SK-N-SH (cell line): Measurements from ENCODE around the gene PIGN.
"Not testable (repeated sequence)": the region's sequence is repeated elsewhere in the genome, so short reads cannot be mapped to it uniquely, and the experiment has no call there.

Source experiments
- EP300 ChIP-seq, 2 experiments: IDR thresholded peaks; 2 replicates each; pipeline versions ENCODE4 v1.4.0 to v1.6.1; 2012; ENCODE audit warnings: borderline replicate concordance in 1 of 2, low read depth in 1 of 2, low read length in 1 of 2
- GATA2 ChIP-seq: sonication (generic); formaldehyde crosslinking; IDR thresholded peaks from 2 replicates; pipeline ENCODE4 v1.5.0; 2020; ENCODE audit warnings: mild to moderate bottlenecking, missing genetic modification reagents
- JUND ChIP-seq: IDR thresholded peaks from 2 replicates; pipeline ENCODE4 v1.4.0; 2012
- NRF1 ChIP-seq: IDR thresholded peaks from 2 replicates; pipeline ENCODE4 v1.6.1; 2012; ENCODE audit warnings: low read depth, mild to moderate bottlenecking, low read length
- POLR2AphosphoS5 ChIP-seq: IDR thresholded peaks from 2 replicates; pipeline ENCODE4 v1.6.1; 2012; ENCODE audit warnings: low read depth, low read length
- RAD21 ChIP-seq: IDR thresholded peaks from 2 replicates; pipeline ENCODE4 v1.6.1; 2012; ENCODE audit warnings: mild to moderate bottlenecking, low read length
- RXRA ChIP-seq: IDR thresholded peaks from 2 replicates; pipeline ENCODE4 v1.4.0; 2012; ENCODE audit warnings: low read depth, mild to moderate bottlenecking, borderline replicate concordance
- SIN3A ChIP-seq: IDR thresholded peaks from 2 replicates; pipeline ENCODE4 v1.6.1; 2012; ENCODE audit warnings: low read depth, mild to moderate bottlenecking, low read length, moderate library complexity, borderline replicate concordance
- YY1 ChIP-seq: IDR thresholded peaks from 2 replicates; pipeline ENCODE4 v1.4.0; 2012; ENCODE audit warnings: low read depth, mild to moderate bottlenecking
- TF ChIP-seq, protein P1 (sequence below): fragments of 150-350 bp; IDR thresholded peaks from 2 replicates; pipeline ENCODE4 v1.6.1; 2017; ENCODE audit warnings: antibody characterized with exemption, low read length, low read depth, borderline replicate concordance
- TF ChIP-seq, protein P2 (sequence below): fragments of 200-600 bp; sonication (generic); IDR thresholded peaks from 2 replicates; pipeline ENCODE4 v1.6.1; 2017; ENCODE audit warnings: antibody characterized with exemption, mild to moderate bottlenecking, moderate library complexity
- TF ChIP-seq, protein P3 (sequence below): IDR thresholded peaks from 2 replicates; pipeline ENCODE4; 2012
- TF ChIP-seq, protein P4 (sequence below): IDR thresholded peaks from 2 replicates; pipeline ENCODE4 v1.6.1; 2012; ENCODE audit warnings: mild to moderate bottlenecking, low read depth, low read length, moderate library complexity
- TF ChIP-seq, protein P5 (sequence below): IDR thresholded peaks from 2 replicates; pipeline ENCODE4 v1.4.0; 2012; ENCODE audit warnings: low read depth

DNA sequence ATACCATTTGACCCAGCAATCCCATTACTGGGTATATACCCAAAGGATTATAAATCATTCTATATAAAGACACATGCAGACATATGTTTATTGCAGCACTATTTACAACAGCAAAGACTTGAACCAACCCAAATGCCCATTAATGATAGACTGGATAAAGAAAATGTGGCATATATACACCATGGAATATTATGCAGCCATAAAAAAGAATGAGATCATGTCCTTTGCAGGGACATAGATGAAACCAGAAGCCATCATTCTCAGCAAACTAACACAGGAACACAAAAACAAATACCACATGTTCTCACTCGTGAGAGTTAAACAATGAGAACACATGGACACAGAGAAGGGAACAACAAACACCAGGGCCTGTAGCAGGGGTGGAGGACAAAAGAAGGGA is 20.3 kb downstream of the PIGN start:
- TF ChIP-seq RAD21; POLR2AphosphoS5; YY1; JUND; RXRA; EP300 (IDR thresholded peaks at IDR 0.05; ENCODE audit: borderline replicate concordance in 1 of 2, low read depth in 1 of 2, low read length in 1 of 2); NRF1; GATA2 (CRISPR knock-in tag); SIN3A: not testable (repeated sequence)
- TF ChIP-seq, protein P1, sequence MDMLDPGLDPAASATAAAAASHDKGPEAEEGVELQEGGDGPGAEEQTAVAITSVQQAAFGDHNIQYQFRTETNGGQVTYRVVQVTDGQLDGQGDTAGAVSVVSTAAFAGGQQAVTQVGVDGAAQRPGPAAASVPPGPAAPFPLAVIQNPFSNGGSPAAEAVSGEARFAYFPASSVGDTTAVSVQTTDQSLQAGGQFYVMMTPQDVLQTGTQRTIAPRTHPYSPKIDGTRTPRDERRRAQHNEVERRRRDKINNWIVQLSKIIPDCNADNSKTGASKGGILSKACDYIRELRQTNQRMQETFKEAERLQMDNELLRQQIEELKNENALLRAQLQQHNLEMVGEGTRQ, result not testable (repeated sequence)
- TF ChIP-seq, protein P2, sequence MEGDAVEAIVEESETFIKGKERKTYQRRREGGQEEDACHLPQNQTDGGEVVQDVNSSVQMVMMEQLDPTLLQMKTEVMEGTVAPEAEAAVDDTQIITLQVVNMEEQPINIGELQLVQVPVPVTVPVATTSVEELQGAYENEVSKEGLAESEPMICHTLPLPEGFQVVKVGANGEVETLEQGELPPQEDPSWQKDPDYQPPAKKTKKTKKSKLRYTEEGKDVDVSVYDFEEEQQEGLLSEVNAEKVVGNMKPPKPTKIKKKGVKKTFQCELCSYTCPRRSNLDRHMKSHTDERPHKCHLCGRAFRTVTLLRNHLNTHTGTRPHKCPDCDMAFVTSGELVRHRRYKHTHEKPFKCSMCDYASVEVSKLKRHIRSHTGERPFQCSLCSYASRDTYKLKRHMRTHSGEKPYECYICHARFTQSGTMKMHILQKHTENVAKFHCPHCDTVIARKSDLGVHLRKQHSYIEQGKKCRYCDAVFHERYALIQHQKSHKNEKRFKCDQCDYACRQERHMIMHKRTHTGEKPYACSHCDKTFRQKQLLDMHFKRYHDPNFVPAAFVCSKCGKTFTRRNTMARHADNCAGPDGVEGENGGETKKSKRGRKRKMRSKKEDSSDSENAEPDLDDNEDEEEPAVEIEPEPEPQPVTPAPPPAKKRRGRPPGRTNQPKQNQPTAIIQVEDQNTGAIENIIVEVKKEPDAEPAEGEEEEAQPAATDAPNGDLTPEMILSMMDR, result not testable (repeated sequence)
- TF ChIP-seq, protein P3, sequence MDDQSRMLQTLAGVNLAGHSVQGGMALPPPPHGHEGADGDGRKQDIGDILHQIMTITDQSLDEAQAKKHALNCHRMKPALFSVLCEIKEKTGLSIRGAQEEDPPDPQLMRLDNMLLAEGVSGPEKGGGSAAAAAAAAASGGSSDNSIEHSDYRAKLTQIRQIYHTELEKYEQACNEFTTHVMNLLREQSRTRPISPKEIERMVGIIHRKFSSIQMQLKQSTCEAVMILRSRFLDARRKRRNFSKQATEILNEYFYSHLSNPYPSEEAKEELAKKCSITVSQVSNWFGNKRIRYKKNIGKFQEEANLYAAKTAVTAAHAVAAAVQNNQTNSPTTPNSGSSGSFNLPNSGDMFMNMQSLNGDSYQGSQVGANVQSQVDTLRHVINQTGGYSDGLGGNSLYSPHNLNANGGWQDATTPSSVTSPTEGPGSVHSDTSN, result not testable (repeated sequence)
- TF ChIP-seq, protein P4, sequence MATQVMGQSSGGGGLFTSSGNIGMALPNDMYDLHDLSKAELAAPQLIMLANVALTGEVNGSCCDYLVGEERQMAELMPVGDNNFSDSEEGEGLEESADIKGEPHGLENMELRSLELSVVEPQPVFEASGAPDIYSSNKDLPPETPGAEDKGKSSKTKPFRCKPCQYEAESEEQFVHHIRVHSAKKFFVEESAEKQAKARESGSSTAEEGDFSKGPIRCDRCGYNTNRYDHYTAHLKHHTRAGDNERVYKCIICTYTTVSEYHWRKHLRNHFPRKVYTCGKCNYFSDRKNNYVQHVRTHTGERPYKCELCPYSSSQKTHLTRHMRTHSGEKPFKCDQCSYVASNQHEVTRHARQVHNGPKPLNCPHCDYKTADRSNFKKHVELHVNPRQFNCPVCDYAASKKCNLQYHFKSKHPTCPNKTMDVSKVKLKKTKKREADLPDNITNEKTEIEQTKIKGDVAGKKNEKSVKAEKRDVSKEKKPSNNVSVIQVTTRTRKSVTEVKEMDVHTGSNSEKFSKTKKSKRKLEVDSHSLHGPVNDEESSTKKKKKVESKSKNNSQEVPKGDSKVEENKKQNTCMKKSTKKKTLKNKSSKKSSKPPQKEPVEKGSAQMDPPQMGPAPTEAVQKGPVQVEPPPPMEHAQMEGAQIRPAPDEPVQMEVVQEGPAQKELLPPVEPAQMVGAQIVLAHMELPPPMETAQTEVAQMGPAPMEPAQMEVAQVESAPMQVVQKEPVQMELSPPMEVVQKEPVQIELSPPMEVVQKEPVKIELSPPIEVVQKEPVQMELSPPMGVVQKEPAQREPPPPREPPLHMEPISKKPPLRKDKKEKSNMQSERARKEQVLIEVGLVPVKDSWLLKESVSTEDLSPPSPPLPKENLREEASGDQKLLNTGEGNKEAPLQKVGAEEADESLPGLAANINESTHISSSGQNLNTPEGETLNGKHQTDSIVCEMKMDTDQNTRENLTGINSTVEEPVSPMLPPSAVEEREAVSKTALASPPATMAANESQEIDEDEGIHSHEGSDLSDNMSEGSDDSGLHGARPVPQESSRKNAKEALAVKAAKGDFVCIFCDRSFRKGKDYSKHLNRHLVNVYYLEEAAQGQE, result not testable (repeated sequence)
- TF ChIP-seq, protein P5, sequence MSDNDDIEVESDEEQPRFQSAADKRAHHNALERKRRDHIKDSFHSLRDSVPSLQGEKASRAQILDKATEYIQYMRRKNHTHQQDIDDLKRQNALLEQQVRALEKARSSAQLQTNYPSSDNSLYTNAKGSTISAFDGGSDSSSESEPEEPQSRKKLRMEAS, result not testable (repeated sequence)
